ENCODE data around the gene CTTNBP2.

The CTTNBP2 gene

DNA sequence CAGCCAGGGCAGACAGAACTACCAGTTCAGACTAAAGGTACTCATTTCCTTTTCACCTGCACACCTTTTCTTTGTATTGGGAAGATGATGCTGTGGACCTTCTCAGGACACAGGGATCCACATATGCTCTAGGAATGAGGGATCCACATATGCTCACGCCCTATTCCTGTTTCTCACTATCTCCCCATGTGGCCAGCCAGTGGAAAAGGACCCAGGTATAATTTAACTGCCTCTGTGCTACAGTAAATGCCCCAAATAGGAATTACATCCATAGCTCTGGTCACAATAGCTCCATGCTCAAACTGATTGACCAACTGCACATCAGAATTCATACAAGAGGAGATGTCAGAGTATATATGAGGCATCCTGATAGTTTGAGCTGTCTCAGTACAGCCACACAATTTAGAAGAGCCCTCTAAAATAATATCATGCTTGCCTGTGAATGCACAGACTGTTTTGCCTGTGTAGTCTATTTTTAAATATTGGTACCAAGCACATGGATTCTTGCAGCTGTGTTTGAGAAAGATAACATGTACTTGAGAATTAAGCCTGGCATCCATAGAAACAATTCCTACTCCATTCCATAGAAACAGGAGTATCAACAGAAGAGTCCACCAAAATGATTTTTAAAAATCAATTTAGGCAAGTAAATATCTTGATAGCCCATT is 43.7 kb downstream of the CTTNBP2 start:
- H3K4me3 ChIP-seq (ENCODE audit: low read depth, low read length): no peak overlapping the region

DNA sequence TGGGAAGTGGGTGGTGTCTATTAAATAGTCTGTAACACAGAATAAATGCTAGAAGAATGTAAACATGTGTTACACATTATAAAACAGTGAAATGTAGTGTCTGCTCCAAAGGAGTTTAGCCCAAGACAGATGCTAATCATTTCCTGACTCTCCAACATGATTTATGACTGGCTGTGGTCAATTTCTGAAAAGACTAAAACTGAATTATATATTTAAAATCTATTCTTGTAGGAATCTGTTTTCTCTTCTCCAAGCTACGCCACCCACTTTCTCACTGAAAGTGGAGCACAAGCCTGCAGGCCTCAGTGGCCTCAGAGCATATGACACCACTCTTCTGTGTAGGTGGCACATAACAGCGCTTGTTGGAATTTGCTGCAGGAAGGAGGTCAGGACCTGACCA is 44.4 kb downstream of the CTTNBP2 start:
- no peak overlapping the region for H3K4me3 ChIP-seq (ENCODE audit: low read depth, low read length)

DNA sequence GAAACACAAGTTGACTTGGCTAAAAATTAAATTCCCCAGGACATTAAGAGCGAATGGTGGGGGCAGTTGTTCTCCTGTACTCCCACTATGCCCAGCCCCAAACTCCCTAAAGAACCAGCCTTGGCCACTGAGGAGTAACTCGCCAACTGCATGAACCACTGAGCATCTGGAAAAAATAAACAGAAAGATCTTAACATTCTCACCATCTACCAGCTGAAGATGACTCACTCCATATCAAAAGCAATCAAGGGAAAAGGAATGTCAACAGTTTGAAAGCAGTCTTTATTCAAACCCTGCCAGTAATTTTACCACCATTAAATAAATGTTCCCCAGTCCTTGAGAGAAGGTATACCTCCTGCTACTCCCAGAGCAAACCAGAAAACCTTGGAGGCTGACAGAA is 45.4 kb downstream of the CTTNBP2 start:
- no peak overlapping the region for H3K4me3 ChIP-seq (ENCODE audit: low read depth, low read length)

DNA sequence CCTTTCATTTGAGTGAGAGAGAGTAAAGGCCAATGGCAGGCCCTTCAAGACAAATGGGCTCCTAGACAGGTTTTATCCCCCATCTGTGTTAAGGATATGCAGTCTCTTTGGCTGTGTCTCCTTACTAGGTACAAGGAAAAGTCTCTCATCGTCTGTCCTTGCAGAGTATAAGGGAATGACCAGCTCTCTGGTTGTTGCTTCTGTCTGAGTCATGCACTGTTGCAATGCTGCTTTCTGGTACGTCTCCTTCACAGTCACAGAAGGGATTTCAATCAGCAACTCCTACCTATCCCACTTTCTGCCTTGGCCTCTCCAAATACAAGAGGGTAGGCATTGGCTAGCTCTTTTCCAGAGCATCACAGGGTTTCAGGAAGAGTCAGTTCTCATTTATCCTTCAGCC is 48.1 kb downstream of the CTTNBP2 start:
- no peak overlapping the region for H3K4me3 ChIP-seq (ENCODE audit: low read depth, low read length)

DNA sequence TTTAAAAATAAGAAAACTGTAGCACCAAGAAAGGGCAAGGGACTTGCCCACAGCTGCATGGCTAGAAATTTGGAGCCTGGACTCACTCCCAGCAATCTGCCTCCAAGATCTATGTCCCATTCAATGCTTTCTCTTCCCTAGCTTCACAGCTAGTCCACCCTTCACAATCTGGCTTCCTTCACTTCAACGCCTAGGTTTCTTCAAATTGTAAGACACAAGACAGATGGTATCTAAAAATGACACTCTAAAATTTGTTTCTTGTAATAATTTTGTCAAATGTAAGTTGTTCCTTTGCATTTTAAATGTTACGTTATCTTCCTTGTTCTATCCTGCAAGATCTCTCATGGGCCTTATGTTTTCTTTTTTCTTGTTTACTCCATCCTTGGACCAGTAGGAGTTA is 48.6 kb downstream of the CTTNBP2 start:
- H3K4me3 ChIP-seq (ENCODE audit: low read depth, low read length): no peak overlapping the region

DNA sequence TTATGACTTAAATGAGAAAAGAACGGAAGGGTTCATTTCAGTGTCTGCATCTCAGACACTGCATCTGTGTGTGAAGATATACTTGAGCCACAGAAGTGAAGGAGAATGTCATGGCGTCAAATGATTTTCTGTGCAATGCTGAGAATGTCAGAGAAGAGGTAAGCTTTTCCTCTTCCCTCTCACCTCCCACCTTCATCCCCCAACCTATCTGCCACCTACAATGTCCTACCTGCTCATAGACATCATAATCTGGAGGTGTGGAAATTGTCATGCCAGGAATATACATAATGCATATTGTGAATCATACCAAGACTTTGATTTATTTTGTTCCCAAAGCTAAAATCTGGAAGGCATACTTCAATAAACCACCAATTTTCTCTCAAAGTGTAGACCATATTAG is 53.7 kb downstream of the CTTNBP2 start:
- no peak overlapping the region for H3K4me3 ChIP-seq (ENCODE audit: low read depth, low read length)

DNA sequence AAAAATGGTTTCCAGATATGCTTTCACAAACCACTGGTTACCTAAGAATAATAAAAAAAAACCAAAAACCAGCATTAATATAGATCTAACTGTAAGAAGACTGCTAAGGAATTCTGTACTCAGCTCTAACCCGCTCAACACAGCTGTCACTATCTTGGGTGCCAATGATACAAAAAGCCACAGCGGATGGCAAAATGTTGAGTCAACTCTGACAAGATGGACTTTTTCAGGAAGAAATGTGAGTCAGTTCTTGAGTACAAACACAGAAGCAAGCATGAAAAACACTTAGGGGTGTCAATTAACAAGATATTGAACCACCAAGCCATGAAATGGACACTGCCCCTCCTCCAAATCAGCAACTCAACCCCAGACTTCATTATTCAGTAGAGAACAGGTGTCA is 55.0 kb downstream of the CTTNBP2 start:
- H3K4me3 ChIP-seq (ENCODE audit: low read depth, low read length): no peak overlapping the region

GRCh38 chr7:117816727-117817126 is 56.5 kb downstream of the CTTNBP2 start:
- H3K4me3 ChIP-seq (ENCODE audit: low read depth, low read length): no peak overlapping the region

DNA sequence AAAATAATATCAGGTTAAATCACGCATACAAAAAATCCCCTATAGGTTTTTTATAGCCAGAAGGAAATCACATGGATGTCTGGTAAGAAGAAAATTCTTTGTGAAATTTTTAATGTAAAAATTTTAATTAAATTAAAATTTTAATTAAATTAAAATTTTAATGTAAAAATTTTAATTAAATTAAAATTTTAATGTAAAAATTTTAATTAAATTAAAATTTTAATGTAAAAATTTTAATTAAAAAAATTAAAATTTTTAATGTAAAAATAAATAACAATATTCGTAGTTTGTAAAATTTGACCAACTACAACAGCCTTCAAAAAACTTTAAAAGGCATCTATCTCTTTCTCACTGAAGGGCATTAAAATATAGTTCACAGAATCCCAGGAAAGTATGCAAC is 61.5 kb downstream of the CTTNBP2 start:
- no peak overlapping the region for H3K4me3 ChIP-seq (ENCODE audit: low read depth, low read length)

DNA sequence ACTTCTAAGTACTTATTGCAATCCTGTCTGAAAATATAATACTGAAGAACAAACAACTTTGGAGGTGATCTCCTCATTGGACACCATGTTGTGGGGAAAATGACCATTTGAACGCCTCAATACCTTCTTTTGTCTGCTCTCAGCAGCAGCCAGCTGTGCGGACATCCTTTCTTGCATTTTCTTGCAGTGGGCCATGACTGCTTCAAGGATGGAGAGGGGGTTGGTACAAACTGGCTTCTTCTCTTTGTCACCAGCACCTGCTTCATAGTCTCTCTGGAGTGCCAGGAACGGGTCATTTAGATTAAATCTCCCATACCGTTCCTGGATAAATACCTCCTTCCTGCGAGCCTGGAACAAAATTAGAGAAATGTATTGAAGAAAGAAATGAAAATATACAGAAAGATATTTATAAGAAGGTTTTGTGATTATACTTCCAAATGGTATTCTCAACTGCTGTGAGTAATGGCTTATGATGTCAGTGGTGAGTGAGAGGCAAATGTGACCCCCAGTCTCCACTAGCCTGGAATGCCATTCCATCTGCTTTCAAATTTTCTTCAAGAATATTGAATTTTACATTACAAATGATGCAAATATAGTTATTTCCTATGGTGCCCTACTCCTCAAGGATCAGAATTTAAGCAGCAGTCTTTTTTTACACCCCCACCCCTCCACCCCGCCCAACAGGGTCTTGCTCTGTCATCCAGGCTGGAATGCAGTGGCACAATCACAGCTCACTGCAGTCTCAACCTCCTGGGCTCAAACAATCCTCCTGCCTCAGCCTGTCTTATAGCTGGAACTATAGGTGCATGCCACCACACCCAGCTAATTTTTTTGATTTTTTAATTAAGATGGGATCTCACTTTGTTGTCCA is 62.4 kb downstream of the CTTNBP2 start:
- no peak overlapping the region for H3K4me3 ChIP-seq (ENCODE audit: low read depth, low read length)

DNA sequence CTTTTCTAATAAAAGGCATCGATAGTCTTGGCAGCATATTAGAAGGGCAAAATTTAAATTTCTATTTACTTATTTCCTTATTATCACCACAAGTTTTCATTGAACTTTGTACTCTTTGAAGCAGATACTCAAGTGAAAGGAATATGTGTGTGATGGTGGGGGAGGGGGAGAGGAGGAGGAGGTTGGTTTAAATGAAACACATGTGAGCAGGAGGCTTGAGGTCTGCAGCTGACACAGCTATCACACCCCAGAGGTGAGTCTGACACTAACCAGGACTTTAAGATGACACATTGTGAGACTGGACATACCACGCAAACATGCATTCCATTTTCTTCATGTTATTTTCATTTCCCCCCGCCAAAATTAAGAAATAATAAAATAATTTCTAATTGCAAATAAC is 63.3 kb downstream of the CTTNBP2 start:
- no peak overlapping the region for H3K4me3 ChIP-seq (ENCODE audit: low read depth, low read length)

DNA sequence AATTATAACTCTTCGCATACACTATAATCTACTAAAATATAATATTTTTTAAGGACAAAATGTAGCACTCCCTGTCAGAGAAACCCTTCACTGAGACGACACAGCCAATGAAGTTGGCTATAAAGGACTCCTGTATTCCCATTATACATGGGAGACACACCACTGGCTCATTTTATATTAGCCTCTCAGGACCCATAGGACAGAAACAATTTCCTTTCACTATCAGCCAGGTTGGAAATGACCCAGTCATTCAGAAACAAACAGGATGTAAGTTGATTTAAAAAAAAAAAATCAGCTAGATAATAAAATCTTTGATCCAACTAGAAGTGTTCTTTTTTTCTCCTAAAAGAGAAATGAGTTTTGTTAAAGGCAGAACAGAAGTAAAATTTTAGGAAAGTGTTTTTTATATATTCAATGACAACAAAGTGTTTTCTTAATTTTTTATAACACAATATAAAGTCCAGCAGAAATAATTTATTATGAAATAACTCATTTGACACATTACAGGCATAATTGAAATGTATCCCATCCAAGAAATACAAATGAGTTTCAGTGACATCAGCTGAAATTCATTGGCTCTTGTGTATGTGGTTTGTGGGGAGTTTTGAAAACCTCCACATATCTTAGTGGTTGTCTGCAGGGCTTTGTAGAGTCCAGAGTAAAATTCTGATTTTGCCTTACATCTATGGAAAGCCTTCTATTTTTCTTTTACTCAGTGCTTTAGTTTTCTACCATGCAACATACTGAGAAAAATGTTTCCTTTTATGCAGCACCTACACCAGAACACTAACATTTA is 64.1 kb downstream of the CTTNBP2 start:
- H3K4me3 ChIP-seq (ENCODE audit: low read depth, low read length): no peak overlapping the region

GRCh38 chr7:117808341-117808757 is 64.9 kb downstream of the CTTNBP2 start:
- no peak overlapping the region for H3K4me3 ChIP-seq (ENCODE audit: low read depth, low read length)

GRCh38 chr7:117807676-117808075 is 65.6 kb downstream of the CTTNBP2 start:
- no peak overlapping the region for H3K4me3 ChIP-seq (ENCODE audit: low read depth, low read length)

DNA sequence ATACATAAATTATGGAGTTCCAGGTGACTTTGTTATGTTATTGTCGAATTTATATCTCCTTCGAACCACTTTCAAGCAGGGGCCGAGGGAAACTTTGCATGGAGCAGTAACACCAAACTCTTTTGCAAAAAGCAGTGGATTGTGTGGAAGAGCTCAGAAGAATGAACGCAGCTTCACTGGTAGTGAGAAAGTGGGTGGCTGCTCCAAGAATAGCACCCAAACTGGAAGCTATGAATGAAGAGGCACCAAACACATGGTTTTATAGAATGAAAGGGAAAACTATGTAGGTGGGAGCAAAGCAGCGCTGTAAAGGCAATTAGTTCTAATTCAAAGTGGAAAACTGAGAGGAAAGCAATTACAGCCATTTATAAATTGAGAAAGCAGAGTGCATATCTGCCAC is 67.2 kb downstream of the CTTNBP2 start:
- no peak overlapping the region for H3K4me3 ChIP-seq (ENCODE audit: low read depth, low read length)

DNA sequence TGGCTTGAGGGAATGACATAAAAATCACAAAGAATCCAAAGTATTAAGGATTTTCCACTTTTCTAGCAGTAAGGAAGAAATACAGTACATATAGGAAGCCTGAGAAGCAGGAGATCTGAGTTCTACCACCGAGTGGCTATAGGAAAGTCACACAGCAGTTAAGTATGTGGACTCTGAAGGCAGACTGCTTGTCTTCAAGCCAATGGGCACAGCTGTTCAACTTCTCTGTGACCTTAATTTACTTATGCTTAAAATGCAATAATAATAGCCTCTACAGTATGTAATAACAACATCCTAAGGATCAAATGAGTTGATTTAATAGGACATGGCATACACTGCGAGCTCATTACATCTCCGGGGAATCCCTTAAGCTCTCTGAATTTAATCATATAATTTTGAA is 68.0 kb downstream of the CTTNBP2 start:
- no peak overlapping the region for H3K4me3 ChIP-seq (ENCODE audit: low read depth, low read length)

DNA sequence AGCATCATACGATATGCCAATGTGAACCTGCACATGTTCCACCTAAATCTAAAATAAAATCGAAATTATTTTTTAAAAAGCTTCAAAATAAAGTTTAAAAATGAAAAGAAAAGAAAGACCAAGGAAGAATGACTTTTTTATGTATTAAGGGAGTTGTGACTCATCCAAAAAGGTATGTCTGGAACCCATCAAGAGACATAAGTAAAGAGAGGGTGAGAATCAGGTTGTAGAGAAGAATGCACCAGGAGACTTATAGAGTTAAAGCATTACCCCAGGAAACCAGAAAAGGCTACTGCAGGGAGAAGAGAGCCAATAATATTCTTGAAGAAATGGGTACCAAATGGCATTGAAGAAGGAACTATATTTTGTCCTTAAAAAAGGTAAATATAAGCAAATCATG is 69.8 kb downstream of the CTTNBP2 start:
- no peak overlapping the region for H3K4me3 ChIP-seq (ENCODE audit: low read depth, low read length)

DNA sequence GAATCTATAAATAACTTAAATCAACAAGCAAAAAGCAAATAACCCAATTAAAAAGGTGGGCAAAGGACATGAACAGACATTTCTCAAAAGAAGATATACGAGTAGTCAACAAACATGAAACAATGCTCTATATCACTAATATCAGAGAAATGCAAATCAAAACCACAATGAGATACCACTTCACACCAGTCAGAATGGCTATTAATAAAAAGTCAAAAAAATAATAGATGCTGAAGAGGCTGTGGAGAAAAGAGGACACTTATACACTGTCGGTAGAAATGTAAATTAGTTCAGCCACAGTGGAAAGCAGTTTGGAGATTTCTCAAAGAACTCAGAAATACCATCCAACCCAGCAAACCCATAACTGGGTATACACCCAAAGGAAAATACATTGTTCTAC is 70.6 kb downstream of the CTTNBP2 start:
- H3K4me3 ChIP-seq (ENCODE audit: low read depth, low read length): no peak overlapping the region

DNA sequence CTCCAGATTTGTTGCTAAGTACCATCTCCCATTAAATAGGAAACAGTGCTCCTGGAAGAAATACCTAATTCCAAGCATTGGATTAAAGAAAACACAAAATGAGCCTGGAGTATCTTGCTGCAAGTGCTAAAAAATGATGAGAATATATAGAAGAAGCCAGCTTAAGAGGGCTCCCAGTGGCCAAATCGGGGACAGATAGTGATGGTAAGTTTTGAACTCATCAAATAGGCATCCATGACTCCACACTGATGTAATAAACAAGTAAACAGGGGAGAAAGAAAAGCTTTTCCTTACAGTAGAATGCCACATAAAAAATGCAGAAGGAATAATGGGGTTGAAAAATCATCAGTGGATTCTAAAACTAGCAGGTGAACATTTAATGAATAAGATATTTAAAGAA is 72.4 kb downstream of the CTTNBP2 start:
- H3K4me3 ChIP-seq (ENCODE audit: low read depth, low read length): no peak overlapping the region

GRCh38 chr7:117800406-117800805 is 72.8 kb downstream of the CTTNBP2 start:
- H3K4me3 ChIP-seq (ENCODE audit: low read depth, low read length): no peak overlapping the region

- no peak overlapping the region for H3K4me3 ChIP-seq (ENCODE audit: low read depth, low read length)
Observed at GRCh38 chr7:117796889-117797288, 76.4 kb downstream of the CTTNBP2 start.

DNA sequence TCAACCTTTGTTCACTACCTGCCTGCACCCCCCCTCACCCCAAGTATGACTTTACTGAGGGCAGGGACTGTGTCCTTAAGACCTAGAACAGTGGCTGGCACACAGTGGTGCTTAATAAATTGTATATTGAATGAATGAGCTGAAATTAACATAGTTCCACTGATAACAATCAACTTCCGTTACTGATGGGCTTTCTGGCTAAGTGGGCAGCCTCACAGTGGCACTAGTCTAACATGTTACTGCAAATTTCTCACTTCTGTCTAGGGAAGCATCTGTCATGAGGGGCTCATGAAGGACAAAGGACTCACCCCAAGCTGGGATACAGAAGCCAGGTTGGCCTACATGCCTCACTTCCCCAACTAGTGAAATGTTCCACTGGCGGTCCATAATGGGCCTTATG is 79.3 kb downstream of the CTTNBP2 start:
- H3K4me3 ChIP-seq (ENCODE audit: low read depth, low read length): no peak overlapping the region

Data from iPS-11a (cell line).